UCSD-AML1 (cell line): ENCODE data around the gene ADAMTSL4.

Experiments used
- DNase-seq: peaks from one replicate; lab custom pipeline; 2025; ENCODE audit not compliant: unreplicated experiment; lab: John Stamatoyannopoulos, UW

ADAMTSL4 gene

DNA sequence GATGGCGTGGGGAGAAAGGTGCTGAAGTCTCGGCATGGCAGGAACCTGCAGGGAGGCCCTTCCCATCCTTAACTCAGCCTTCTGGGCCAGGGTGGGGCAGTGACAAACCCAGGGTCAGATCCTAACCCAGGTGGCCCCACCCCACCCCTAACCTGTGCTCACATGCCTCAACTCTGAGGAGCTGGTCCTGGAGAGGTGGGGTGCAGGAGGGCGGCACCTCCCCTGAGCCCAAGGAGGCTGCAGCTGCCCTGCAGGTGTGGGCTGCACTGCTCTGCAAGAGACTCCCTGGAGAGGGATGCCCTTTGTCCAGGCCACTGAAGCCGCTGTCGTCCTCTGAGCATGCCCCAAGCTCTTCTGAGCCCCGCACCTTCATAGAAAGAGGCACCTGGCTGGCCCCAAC lies 15.2 kb upstream of the ADAMTSL4 start:
- DNase-seq, result no peak

DNA sequence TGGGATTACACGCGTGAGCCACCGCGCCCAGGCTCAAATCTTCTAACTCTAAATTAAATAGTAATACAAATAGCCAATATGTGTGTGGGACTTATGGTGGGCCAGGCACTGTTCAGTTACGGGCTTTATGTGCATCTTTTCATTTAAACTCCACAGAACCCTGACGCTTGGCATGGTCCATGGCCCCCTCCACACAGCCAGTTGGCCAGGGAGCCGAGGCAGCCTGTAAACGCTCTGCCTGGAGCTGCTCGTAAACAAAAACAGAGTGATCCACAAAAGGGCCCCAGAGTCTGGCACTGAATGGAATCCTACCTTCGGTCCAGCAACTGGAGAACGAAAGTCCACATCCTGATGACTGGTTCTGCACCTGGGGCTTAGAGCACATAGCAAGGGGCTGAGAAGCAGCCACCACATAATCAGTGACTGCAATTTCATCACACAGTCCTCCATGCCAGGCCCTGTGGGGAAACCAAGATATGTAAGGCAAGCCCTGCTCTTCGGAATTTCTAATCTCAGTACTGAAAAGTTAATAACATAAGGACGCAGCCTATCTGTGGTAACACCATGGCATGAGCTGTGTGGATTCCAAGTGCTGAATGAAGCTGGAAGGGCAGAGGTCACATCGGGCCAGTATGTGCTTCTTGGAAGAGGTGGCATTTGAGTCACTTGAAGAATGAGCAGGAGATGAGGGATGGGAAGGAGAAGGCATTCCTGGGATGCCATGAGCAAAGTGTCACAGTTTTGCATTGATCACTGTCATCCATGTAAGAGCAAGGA lies 13.5 kb upstream of the ADAMTSL4 start:
- no peak for DNase-seq

DNA sequence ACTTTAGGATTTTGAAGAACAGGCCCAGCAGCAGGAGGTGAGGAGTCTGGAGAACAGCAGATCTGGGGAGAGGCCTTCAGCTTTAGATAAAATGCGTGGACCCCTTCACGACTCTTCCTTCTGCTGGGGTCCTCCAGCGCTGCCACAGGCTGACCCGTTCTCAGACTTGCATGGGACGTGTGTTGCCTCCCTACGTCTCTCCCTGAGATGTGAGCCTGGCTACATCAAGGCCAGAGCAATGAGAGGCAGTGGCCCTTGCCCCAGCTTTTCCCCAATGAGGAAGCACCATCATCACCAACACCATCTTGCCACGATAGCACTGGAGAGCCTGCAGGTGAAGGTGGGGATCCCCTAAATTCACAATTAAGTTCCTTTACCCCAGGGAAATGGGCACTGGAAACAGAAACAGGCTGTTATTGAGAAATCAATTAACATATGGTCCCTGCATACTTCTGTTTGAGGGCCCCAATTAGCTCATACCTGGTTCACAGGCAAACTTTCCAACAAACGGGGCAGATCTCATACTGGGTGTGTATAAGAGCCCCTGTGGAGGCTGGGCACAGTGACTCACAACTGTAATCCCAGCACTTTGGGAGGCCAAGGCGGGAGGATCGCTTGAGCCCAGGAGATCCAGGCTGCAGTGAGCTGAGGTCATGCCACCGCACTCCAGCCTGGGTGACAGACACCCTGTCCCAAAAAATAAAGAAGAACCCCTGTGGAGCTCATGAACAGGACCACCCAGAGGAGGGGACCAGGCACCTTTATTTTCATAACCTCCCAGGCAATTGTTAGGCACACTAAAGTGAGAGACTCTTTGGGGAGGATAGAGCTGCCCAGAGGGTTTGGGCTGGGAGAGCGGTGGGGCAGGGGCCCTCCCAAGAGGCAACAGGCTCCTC lies 12.1 kb upstream of the ADAMTSL4 start:
- DNase-seq, result no peak

GRCh38 chr1:150537732-150538684 lies 11.2 kb upstream of the ADAMTSL4 start:
- DNase-seq, result no peak

- no peak for DNase-seq
Measured at GRCh38 chr1:150543500-150544143, 5.6 kb upstream of the ADAMTSL4 start.

DNA sequence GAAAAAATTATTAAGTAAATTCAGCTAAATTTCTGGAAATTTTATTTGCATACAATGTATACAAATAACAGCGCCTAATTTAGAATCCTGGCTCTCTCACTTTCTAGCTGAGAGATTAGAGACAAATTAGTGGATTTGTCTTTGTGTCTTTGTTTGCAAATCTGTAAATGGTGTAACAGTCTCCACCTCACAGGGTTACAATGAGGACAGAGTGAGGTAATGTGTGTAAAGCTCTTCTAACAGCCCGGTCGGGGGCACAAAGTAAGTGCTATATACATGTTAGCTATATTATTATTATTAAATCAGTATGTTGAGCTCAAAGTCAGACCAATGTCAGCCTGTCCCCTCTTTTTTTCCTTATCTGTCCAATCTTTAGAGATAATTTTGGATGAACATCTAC lies 5.0 kb upstream of the ADAMTSL4 start:
- DNase-seq, result no peak

- DNase-seq, result no peak
Measured at GRCh38 chr1:150545486-150546032, 3.6 kb upstream of the ADAMTSL4 start.

- no peak for DNase-seq
Measured at GRCh38 chr1:150546294-150546937, 2.8 kb upstream of the ADAMTSL4 start.

- no peak for DNase-seq
Measured at GRCh38 chr1:150548324-150548631, 930 bp upstream of the ADAMTSL4 start.

GRCh38 chr1:150549496-150550221 lies 451 bp downstream of the ADAMTSL4 start:
- no peak for DNase-seq

- no peak for DNase-seq
Measured at GRCh38 chr1:150550222-150551050, 1.2 kb downstream of the ADAMTSL4 start.

DNA sequence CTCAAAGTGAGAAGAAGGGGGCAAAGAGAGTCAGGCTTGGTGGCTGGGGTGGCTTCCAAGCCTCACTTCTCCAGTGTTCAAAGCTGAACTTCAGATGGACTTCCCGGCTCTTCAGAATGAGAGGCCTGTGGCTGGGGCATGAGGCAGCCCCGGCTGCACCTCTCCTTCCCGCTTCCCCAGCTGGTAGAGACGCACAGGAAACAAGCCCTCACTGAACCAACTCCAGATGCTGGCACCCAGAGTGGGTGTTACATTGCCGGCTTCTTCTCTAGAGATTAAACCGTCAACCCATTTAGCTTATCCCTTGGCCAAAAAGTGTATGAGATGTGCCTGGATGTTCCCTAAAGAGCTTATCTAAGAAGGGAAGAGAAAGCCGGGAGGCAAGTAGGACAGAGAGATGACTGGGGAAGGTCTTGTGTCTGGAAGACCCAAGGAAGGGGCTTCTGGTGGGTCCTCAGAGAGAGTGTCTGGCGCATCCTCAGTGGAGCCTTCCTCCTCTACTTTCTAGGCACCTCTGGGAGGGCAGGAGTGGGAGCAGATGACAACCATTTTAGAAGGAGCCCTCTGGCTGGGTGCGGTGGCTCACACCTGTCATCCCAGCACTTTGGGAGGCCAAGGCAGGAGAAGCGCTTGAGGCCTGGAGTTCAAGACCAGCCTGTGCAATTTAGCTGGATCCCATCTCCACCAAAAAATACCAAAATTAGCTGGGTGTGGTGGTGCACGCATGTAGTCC lies 2.0 kb downstream of the ADAMTSL4 start:
- DNase-seq, result peak; percentile 57

GRCh38 chr1:150551784-150552127 lies 2.5 kb downstream of the ADAMTSL4 start:
- no peak for DNase-seq

GRCh38 chr1:150552128-150552910 lies 3.1 kb downstream of the ADAMTSL4 start:
- peak; percentile 88 for DNase-seq

GRCh38 chr1:150552911-150553289 lies 3.7 kb downstream of the ADAMTSL4 start:
- no peak for DNase-seq

GRCh38 chr1:150553392-150554085 lies 4.3 kb downstream of the ADAMTSL4 start:
- no peak for DNase-seq

GRCh38 chr1:150554086-150554452 lies 4.9 kb downstream of the ADAMTSL4 start:
- no peak for DNase-seq
